ENCODE data around the gene GJA4.

GRCh38 chr1:34831721-34832246 is 39.0 kb downstream of the GJA4 start:
- TF ChIP-seq, protein P1, sequence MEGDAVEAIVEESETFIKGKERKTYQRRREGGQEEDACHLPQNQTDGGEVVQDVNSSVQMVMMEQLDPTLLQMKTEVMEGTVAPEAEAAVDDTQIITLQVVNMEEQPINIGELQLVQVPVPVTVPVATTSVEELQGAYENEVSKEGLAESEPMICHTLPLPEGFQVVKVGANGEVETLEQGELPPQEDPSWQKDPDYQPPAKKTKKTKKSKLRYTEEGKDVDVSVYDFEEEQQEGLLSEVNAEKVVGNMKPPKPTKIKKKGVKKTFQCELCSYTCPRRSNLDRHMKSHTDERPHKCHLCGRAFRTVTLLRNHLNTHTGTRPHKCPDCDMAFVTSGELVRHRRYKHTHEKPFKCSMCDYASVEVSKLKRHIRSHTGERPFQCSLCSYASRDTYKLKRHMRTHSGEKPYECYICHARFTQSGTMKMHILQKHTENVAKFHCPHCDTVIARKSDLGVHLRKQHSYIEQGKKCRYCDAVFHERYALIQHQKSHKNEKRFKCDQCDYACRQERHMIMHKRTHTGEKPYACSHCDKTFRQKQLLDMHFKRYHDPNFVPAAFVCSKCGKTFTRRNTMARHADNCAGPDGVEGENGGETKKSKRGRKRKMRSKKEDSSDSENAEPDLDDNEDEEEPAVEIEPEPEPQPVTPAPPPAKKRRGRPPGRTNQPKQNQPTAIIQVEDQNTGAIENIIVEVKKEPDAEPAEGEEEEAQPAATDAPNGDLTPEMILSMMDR (IDR thresholded peaks at IDR 0.05; ENCODE audit: insufficient read depth, low read length): no peak
- TF ChIP-seq, protein P2, sequence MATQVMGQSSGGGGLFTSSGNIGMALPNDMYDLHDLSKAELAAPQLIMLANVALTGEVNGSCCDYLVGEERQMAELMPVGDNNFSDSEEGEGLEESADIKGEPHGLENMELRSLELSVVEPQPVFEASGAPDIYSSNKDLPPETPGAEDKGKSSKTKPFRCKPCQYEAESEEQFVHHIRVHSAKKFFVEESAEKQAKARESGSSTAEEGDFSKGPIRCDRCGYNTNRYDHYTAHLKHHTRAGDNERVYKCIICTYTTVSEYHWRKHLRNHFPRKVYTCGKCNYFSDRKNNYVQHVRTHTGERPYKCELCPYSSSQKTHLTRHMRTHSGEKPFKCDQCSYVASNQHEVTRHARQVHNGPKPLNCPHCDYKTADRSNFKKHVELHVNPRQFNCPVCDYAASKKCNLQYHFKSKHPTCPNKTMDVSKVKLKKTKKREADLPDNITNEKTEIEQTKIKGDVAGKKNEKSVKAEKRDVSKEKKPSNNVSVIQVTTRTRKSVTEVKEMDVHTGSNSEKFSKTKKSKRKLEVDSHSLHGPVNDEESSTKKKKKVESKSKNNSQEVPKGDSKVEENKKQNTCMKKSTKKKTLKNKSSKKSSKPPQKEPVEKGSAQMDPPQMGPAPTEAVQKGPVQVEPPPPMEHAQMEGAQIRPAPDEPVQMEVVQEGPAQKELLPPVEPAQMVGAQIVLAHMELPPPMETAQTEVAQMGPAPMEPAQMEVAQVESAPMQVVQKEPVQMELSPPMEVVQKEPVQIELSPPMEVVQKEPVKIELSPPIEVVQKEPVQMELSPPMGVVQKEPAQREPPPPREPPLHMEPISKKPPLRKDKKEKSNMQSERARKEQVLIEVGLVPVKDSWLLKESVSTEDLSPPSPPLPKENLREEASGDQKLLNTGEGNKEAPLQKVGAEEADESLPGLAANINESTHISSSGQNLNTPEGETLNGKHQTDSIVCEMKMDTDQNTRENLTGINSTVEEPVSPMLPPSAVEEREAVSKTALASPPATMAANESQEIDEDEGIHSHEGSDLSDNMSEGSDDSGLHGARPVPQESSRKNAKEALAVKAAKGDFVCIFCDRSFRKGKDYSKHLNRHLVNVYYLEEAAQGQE (IDR thresholded peaks at IDR 0.05; ENCODE audit: insufficient replicate concordance, low read depth): no peak

Data from HL-60 (cell line).